Activated T-cell treated with anti-CD3 and anti-CD28 coated beads, Interleukin-2, amount 50 U/mL, for 48 hours (primary cell): ENCODE results near the gene SSBP3.

Experiments used
- DNase-seq, 2 experiments: peaks; one replicate each; pipeline ENCODE4 v3.0.0-alpha.2; 2020

The SSBP3 gene

DNA sequence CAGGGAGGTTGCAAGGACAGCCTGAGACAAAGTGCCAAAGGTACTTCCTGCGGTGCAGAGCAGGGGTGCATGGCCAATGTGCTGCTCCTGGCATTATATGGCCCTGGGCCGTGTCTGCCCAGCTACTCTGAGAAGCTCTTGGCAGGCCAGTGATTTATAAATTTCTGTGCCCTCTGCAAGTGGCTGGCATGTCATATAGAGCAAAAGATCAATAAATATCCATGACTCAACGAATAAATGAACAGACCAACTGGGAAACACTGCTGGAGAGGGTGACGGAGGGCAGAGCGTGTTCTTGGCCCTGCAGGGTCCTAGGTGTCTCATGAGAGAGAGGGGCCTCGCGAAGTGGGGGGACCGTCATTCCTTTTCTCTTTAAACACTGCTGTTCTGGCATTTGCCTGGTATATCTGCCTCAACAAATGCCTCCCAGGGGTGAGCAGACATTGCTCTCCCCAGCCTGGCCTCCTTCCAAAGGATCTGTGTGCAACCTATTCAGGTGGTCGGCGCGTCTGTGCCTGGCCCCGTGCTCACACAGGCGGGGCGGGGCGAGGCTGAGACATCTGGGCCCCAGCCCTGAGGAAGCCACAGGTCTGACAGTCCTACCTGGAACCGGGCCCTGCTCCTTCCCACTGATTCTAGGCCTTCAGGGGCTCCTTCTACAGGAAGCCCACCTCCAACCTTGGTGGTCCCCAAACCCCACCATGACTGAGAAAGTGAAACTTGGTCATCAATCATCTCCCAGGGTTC is 123.9 kb downstream of the SSBP3 start:
- no peak for DNase-seq

DNA sequence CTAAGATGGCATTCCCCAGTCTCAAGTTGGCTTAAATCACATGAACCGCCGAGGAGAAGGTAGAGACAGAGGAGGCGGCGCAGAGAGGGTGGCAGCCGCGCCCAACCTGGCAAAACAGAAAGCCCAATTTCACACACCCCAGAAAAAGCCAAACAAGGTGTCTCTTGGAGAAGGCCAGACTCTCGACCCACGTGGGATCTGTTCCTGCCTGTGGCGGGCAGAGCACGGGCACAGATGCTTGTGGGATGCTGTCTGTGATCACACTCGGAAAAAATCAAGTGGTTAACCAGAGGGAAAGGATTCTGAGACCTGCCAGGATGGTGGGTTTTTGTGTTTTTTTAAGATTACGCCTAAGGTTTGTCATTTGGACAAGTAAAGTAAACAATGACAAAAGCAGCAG is 125.5 kb downstream of the SSBP3 start:
- peak in 1 of 2 experiments; percentile 33 for DNase-seq

DNA sequence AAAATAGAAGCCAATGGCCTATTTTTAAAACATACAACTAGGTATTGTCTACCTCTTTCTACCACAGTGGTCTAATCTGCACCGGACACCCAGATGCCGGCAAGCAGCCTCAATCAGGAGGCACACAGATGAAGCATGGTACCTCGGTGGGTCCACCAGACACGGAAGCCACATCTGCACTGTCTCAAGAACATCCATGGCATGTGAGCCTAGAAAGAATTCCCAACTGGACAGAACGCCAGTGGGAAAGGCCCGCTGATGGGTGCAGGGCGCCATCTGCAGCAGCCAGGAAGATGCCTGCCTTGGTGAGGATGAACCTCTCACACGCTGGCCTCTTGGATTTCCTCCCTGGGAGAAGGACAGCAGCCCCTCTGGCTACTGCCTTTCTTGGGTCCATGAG is 126.7 kb downstream of the SSBP3 start:
- DNase-seq, result no peak

DNA sequence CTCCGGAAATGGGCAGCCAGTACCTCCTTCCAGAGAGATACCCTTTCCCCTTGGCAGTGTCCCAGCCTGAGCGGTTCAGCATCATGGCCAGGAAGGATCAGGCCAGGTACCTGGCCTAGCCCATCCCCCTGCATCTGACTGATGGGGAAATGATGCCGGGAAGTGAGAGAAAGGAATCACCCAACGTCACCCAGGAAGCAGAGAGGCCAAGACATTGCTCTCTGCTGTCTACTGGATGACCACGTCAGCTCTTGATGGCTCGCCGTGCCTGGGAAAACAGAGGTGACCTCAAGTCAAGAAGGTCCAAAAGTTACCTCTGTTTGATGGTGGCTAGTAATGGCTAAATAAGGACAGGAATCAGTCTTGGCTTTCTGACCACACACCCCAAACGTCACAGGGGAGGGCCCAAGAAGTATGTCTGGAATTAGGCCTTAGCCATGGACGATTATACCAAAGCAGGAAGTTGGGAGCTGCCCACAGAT is 127.2 kb downstream of the SSBP3 start:
- no peak for DNase-seq

DNA sequence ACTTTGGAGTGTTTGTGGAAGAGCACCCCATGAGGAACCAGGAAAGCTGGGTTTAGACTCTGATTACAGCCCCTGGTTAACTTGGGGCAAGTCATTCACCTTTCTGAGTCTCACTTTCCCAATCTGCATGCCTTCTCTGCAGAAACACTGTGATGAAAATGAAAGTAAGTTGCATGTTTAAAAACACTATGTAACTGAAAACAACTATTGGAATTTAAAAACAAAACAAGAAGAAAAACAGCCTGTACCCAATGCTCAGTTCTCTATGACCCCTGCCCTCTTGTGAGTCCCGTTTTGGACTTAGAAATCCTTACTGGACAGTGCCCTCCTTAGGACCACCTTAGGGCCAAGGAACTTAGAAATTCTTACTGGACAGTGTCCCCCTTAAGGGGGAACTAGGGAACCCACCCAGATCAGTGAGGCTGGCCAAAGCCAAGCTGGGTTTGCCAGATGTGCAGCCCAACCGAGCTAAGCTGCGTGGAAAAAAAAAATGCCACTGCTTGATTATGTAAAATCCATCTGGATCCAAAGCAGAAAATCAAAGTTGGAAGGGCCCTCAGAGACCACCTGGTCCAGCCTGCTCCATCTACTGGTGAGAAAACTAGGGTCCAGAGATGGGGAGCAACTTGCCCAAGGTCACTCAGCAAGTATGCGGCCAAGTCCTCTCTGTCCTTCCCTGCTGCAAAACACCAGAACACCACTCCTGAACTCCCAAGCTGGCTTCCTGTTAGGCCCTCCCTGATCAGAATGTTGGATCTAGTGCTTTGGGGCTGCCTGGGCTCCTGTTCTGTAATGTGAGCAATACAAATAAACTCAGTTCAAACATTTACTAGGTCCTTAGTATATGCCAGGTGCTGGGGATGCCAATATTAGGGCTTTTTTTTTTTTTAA is 128.5 kb downstream of the SSBP3 start:
- DNase-seq, result no peak

DNA sequence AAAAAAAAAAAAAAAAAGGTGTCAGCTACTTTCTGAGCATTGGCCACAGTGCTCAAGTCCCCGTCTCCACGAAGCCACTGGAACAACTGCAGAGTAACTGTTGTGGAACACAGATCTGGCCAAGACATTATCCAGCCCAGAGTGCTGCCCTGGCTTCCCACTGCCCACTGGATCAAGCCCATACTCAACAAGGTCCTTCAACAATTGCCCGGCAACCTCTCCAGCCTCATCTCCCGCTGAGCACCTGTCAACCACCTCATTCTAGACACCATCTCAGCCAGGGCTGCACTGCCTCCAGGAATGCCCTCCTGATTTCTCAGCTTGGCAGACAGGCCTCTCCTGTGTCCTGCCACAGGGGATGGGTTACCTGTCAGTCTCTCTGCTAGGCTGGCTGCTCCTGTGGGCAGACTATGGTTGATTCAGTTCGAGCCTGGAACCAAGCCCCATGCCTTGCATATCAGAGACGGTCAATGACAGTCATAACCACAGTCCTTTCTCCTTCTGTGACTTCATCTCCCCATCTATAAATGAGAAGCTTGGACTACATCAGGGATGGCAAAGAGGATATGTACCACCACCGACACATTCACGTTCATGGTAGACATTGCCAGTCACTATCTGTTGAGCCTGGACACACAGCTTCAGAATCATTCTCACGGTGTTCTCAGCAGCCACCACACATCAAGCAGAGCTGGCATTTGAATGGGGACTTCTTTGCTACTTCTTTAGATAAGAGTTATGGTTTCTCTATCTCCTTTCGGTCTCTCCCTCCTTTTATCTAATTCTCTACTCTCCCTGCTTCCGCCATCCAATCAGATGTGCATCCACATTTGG is 129.4 kb downstream of the SSBP3 start:
- no peak for DNase-seq

DNA sequence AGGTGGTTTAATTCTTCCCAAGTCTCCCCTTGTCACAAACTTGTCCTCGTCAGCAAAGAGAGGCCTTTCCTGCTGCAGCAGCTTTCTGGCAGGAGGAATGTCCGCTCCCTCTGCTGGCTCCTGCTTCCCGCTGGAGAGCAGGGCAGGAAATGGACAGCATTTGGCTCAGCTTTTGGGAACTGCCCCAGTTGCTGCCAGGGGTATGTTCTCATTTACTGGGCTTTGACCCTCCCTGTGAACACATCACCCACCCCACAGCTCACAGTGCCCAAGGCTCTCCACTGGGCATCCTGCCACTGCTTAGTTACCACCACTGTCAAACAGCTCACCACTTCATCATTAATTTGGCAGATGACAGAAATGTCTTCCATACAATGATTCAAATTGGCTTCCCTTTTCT is 130.8 kb downstream of the SSBP3 start:
- no peak for DNase-seq

DNA sequence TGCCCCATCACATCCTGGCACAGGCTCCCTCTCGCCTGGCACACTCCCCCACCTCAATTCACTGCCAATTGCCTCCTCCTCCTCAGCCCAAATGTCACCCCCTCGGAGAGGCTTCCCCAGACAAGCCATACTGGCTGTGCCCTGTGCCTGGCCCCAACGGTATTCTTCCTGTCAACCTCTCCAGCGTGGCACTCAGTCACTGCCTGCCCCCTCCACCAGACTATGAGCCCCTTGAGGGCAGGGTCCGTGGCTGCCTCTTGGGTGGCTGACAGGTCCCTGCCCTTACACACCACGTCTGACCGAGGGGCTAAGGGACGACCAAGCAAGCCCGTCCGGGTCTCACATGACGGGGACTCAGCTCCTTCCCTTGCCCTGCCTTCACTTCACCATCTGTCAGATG is 131.3 kb downstream of the SSBP3 start:
- DNase-seq, result no peak

DNA sequence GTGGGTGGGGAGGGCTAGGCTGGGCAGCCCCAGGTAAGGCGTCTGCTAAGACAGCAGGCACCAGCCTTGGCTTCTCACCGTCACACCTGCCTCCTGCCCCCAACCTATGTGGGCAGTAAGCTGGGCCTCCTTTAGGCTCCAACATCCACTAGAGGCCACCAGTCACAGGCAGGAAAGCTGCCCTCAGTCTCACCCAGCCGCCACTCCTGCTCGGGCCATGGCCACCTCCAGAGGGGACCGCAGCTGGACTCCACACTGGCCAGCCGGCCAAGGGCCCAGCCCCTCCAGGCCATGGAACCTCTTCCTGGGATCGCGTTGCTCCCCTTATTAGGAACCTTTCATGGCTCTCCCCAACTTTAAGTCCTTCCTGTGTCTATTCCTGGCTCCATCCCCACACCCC is 131.7 kb downstream of the SSBP3 start:
- DNase-seq, result no peak

DNA sequence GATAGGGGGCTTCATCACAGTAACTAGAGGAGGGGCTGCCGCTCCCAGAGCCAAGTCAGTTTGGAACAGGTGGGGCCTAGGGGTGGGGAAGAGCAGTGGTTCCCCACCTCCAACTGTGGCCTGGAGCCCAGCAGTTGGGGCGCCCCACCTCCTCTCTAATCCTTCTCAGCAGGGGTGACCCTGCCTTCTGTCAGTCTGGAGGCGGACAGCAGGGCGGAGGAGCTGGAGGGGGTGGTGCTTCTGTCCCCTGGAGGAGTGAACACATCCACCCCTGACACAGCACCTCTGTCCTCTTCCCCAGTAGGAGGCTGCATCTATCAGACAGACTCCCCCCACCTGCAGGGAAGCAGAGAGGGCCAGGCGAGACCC is 132.4 kb downstream of the SSBP3 start:
- DNase-seq, result no peak

DNA sequence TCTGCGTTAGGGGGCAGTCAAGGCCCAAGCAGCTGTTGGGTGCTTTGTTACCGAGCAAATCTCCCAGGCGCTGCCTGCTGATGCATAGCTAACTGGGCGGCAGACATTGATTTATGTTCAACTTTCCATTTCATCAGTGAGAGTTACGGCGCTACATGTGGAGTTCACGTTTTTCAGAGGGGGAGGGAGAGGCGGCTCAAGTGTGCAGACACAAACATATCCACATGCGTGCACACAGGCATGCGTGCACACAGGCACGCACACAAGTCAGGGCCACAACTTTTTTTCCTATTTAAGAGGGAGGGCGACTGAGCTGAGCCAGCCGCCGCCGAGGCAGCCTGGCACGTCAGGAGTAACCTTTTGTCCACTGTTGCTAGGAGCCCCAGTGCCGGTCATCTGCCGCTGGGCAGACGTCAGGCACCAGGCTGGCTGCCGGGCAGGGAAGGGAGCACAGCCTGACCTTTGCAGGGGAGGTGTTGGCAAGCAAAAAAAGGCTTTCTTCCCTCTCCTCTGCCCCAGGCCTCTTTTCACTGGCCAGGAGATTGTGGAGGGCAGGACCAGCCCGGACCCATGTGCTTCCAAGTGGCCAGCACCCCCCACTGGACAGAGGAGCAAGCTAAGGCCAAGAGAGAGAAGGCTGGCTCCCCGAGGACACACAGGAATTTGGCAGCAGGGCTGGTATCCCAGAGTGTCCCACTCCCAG is 133.0 kb downstream of the SSBP3 start:
- no peak for DNase-seq

DNA sequence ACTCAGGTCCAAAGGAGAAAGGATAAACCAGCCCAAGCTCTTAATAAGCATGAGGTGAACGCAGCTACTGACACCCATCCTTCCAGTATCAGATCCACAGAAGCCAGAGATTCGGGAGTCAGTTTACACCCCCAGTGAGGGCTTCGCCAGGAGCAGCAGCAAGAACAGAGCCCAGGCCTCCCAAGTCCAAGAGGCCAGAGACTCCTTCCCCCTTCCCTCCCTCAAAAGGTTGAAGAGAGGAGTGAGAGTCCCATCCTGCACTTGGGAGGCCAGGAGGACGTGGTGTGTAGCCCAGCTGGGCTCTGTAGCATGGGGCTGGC is 133.5 kb downstream of the SSBP3 start:
- no peak for DNase-seq

DNA sequence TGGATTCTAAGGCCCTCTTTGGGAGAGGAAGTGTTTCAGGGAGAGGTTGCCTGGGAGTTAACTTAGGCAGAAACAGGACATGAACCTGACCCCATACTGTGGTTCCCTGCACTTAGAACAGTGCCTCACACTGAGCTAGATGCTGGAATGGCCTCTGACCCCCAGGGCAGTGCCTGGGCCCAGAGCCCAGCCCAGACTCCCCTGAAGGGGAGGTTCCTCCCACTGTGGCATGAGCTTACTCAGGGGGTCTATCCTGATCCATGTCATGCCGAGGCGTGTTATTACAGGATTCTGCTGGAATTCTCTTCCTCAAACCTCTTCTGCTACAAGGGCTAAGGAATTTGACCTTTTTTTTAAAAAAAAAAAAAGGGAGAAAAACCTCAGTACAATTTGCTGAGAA is 134.1 kb downstream of the SSBP3 start:
- DNase-seq, result no peak

DNA sequence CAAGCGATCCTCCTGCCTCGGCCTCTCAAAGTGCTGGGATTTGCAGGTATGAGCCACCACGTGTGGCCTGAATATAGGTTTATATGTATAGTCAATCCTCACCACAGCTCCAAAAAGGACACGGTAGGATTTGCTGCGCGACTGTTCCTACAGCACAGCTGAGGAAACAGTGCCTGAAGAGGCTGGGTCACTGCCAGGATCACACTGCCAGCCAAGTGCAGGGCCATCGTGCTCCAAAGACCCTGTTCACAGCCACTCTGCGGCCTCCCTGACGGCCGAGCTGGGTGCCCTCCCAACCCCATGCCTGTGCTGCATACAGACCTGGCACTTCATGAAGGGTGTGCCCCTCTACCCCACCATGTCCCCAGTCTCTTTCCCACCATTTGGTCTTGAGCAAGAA is 134.9 kb downstream of the SSBP3 start:
- DNase-seq, result no peak

DNA sequence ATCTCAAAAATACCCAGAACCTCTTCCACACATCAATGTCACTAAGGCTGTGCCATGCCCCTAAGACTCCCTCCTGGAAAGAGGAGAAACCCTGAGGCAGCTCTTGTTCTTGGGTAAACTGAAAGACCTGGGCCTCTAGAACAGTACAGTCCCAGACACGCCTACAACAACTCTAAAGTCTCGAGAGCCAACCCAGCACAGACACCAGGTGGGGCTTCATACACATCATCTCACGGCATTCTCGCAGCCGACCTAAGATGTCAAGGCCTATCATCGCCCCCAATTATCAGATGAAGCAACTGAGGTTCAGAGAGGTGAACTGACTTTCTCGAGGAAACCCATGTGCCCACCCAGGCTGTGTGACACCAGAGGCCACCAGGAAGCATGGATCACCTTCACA is 135.7 kb downstream of the SSBP3 start:
- no peak for DNase-seq

DNA sequence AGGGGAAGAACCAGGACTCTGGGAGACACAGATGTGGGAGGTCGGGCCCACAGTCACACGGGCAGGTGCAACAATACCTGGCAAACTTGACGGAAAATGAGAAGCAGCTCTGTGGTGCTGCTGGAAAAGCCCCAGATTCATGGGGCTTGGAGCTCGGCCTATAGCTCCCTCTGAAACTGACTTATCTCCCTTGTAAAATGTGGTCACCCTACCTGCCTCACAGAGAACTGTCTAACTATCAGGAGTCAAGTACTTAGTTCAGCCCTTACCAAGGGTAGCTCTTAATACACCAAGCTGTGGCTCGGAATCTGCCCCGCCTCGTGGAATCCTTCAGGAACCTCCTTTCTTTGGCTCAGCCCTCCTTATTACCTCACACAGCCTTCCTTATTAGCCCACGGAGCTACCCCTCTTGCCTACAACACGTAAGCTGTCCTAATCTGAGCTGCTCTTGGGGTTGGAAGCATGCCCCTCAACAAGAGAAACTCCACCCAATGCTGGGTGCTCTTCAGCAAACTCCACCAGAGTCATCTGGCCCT is 137.4 kb downstream of the SSBP3 start:
- no peak for DNase-seq

DNA sequence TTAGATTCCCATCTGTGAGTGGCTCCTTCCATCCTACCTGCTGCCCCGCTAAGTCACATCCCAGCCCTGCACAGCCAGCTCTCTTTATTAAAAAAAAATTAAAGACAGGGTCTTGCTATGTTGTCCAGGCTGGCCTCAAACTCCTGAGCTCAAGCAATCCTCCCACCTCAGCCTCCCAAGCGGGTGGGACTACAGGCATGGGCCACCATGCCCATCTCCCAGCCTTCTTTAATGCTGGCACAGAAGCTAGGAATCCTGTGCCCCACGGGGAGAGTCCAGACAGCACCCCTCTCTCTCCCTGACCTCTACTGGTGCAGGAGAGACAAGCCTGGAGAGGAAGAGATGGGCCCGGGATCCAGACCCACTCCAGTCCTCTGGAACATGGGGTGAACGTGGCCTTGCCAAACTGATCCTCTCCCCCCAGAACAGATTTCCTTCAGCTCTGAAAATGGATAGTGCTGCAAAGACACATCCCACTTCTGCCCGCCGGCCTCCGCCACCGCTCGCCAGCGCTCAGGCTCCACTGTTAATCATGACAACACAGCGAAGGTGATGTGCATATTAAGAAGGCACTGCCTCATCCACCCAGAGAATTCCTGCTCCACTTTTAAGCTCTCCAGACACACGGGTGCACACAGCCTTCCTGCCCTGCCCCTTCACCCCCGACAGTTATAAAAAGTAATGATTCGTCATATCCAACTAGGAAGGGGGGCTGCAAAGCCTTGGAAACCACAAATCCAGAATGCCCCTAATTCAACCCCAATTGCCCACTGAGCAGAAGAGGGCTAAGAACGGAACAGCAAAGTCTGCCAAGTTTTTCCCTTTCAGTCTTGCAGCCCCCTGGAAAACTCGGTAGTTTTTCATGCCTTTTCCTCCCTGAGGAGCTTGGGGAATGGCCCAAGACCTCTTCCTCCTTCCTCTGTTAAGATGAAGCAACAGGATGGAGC is 138.1 kb downstream of the SSBP3 start:
- no peak for DNase-seq

DNA sequence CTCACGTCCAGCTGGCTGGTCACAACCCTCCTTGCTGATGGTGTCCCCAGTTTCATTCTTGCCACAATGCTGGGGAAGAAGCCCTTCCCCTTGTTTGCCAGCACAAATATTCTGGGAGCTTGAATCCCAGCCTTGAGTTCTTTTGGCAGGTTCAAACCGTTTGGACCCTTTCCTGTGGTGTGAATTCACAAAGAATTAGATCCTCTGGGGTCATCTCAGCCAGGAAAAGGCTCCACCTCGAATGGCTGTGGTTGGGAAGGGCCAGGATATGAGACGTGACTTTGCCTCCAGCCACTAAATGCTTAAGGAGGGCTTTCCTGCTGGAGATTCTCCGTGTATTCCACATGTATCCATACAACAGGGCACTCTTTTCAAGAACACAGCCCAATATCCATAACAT is 139.3 kb downstream of the SSBP3 start:
- no peak for DNase-seq

DNA sequence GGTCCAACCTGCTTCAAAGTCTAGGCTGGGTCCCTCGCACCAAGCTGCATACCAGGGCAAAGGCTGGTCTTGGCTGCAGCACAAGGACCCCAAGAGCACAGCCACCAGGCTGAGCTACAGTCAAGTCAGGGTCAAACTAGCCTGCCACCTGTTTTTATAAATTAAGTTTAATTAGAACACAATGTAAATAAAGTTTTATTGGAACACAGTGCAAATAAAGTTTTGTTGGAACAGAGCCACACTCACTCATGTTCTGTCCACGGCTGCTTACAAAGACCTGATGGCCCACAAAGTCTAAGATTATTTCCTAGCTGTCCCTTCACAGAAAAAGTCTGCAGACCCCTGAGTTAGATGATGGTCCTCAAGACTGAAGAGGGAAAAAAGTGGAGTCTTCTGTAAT is 140.0 kb downstream of the SSBP3 start:
- no peak for DNase-seq

DNA sequence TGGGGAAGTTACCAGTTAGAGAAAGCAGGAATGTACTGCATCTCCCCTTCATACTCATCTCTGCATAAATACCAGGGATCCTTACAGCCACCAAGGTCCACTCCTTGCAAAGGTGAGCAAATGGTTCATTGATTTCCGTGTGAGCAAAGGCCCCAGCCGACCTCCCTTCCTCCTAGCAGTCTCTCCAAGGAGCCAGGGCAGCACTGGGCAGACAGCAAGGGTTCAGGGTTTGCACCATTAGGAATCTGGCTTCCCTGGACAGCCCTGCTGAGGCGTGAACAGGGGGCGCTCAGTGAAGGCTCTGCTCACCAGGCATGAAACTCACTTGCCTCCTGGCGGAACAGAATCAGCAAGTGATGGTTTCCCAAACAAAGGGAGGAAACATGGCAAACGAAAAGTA is 140.5 kb downstream of the SSBP3 start:
- no peak for DNase-seq

DNA sequence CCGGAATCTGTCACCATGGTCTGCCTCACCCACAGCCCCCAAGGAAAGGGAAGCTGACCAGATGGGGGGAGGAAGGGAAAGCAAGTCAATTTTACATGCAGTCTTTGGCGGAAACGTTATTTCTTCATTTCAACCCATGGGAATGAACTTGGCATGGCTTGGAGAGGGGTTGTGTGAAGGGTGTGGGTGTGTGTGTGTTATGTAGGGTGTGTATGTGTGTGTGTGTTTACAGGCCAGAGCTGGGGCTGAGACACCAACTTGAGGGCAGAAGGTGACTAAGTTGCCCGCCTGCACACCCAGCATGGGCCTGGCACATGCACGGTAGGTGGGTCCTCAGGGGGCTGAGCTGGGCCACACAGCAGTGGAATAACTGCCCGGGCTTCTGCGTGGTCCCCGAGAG is 141.1 kb downstream of the SSBP3 start:
- DNase-seq, result no peak
